8988T (cell line): Measurements from ENCODE around the gene TERT.
A peak's percentile ranks its signal among the peaks of the same experiment; 100 is the strongest.
"Not testable (repeated sequence)": the region's sequence is repeated elsewhere in the genome, so short reads cannot be mapped to it uniquely, and the experiment has no call there.

Experiments used
- DNase-seq: peaks from one replicate; pipeline ENCODE4 v3.0.0; 2011

TERT gene

DNA sequence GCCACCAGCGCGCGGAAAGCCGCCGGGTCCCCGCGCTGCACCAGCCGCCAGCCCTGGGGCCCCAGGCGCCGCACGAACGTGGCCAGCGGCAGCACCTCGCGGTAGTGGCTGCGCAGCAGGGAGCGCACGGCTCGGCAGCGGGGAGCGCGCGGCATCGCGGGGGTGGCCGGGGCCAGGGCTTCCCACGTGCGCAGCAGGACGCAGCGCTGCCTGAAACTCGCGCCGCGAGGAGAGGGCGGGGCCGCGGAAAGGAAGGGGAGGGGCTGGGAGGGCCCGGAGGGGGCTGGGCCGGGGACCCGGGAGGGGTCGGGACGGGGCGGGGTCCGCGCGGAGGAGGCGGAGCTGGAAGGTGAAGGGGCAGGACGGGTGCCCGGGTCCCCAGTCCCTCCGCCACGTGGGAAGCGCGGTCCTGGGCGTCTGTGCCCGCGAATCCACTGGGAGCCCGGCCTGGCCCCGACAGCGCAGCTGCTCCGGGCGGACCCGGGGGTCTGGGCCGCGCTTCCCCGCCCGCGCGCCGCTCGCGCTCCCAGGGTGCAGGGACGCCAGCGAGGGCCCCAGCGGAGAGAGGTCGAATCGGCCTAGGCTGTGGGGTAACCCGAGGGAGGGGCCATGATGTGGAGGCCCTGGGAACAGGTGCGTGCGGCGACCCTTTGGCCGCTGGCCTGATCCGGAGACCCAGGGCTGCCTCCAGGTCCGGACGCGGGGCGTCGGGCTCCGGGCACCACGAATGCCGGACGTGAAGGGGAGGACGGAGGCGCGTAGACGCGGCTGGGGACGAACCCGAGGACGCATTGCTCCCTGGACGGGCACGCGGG is at the start of gene TERT:
Gene TERT, minus strand, starts transcription at position 234 of the 815 bp plus-strand sequence. Its CDS starts 79 bp downstream, at position 155.
- DNase-seq, result peak; percentile 31

DNA sequence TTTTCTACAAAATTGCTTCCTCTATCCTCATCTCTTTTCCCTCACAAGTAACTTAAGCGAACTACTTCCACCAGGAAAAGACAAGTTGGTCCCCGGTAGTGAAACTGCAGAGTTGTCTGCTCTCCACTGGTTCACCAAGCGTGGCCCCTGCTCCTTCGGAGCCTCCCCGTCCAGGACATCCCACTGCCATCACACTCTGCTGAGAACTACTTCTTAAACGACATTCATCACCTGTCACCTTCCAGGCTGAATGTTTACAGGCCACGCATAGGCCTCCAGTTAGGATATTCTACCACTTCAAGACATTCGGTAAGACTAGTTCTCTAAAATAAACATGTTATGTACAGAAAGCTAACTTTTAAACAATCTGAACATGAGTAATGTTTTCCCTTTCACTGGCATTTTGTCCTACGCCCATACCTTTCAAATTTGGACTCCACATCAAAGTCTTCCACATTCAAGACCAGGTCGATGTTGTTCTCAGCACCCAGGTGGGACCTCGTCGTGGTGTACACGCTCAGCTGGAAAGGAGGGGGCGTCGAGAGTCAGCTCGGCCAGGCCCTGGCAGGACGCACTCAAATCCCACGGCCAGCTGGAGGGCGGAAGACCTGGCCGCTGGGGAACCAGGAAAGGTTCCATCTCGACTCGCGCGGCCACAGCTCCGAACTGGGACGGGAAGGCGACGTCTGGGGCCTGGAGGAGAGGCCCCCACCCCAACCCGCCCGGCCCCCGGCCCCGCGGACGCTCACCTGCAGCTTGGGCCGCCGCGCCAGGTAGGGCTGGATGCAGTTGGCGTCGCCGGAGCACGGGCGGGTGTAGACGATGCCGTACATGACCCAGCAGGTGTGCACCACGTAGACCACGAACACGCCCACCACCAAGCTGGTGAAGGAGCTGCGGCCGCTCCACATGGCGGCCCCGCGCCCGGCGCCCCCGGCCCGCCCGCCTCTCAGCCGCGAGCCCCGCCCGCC is 49.3 kb upstream of the TERT start:
- DNase-seq, result peak; percentile 76

DNA sequence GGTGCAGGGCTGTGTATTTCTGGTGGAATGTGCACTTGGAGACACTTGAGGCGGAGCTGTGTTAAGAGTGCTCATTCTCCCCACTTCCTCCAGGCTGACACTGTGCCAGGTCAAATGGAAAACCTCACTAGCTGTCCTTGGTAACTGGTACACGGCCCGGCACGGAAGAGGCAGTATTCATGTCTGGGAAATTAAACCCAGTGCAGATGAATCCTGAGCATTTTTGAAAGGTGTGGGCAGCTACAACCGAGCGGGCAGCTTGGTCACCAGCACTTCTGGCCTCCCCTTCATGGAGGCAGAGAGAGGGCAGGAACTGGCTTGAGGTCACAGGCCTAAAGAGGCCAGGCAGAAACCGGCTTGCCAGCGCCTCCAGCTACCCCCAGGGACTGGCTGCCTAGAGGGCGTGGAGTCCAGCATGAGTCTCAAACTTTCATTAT is 48.5 kb upstream of the TERT start:
- DNase-seq, result no peak

DNA sequence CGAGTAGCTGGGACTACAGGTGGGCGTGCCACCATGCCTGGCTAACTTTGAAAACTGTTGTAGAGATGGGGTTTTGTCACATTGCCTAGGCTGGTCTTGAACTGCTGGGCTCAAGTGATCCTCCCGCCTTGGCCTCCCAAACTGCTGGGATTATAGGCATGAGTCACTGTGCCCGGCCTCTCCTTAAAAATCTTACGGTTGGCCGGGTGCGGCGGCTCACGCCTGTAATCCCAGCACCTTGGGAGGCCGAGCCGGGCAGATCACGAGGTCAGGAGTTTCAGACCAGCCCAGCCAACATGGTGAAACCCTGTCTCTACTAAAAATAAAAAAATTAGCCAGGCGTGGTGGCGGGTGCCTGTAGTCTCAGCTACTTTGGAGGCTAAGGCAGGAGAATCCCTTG is 47.8 kb upstream of the TERT start:
- DNase-seq, result not testable (repeated sequence)

DNA sequence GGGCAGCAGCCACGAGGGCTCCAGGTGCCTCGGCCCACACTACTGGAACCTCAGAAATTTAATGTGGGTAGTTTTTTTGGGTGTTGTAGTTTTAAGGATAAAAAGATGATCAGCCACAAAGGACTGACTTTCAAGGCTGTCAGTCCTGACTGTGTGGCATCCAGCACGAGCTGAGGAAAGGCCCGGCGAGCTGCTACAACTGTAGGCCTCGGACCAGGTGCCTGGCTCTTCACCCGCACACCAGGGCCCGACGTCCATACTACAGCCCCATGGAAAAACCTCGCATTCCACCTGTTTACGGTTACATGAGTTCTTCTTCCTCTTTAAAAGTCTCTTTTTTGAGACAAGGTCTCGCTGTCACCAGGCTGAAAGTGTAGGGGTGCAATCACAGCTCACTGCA is 47.4 kb upstream of the TERT start:
- no peak for DNase-seq

DNA sequence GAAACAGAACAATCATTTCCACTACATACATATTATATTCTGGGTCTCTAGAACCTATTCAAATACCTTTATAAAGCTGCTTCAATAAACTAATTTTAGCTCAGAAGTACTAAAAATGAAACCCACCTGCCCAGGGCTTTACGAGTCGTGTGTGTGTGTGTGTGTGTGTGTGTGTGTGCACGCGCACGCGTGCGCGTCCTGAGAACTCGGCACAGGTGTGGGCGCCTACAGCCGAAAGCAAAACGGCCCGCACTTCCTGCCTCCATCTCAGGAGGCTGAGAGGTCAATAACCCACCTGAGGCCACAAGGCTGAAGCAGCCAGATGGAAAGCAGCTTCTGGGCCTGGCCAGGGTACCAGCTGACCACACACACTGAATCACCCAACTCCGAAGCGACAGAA is 47.0 kb upstream of the TERT start:
- no peak for DNase-seq

DNA sequence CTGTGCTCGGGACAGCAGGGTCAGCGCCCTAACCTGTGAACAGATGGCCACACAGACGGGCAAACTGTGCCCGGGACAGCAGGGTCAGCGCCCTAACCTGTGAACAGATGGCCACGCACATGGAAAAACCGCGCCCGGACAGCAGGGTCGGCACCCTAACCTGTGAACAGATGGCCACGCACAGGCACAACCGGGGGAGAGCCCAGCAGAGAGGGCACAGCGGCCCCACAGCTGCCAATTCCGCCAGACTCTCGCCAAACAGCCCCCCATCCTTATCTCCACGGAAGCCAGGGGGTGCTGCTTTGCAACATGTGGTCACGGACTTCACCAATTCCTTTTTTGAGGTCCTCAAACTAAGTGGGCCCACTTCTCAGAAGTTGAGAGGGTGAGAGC is 44.9 kb upstream of the TERT start:
- not testable (repeated sequence) for DNase-seq

DNA sequence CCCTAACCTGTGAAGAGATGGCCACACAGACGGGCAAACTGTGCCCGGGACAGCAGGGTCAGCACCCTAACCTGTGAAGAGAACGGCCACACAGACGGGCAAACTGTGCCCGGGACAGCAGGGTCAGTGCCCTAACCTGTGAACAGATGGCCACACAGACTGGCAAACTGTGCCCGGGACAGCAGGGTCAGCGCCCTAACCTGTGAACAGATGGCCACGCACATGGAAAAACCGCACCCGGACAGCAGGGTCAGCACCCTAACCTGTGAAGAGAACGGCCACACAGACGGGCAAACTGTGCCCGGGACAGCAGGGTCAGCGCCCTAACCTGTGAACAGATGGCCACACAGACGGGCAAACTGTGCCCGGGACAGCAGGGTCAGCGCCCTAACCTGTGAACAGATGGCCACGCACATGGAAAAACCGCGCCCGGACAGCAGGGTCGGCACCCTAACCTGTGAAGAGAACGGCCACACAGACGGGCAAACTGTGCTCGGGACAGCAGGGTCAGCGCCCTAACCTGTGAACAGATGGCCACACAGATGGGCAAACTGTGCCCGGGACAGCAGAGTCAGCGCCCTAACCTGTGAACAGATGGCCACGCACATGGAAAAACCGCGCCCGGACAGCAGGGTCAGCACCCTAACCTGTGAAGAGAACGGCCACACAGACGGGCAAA is 44.4 kb upstream of the TERT start:
- not testable (repeated sequence) for DNase-seq

DNA sequence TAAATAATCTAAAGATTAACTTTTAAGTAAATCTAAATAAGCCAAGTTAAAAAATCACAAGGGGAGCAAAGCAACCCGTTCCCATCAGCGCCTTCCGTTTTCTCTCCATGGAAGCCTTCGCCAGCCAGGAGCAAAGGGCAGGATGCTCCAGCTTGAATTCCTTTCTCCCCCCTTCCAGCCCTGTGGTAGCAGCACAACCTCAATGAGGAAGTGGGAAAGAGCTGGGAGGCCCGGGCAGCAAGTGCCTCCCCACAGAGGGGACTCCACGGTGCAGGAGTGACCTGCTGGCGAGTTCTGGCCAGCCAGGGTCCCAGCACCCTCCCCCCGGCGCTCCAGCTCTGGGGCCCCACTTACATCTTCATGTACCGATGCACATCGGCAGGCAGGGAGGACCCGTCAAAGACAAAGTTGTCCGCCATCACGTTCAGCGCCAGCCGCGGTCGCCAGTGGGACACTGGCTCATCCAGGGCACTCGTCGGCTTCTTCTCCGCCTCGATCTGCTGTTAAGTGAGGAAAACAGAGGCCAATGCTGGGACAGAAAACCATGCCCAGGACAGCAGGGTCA is 43.7 kb upstream of the TERT start:
- DNase-seq, result no peak

DNA sequence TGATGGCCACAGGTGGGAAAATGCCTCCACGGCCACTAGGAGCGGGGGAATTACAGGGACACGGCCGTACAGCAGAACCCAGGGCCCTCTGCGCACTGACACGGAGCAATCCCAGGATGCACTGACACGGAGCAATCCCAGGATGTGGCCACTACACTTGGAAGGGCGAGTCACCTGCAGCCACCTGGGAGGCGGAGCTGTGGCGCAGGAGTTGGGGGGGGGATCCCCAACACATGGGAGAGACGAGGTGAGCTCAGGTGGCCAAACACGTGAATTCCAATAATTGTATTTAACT is 43.3 kb upstream of the TERT start:
- no peak for DNase-seq

DNA sequence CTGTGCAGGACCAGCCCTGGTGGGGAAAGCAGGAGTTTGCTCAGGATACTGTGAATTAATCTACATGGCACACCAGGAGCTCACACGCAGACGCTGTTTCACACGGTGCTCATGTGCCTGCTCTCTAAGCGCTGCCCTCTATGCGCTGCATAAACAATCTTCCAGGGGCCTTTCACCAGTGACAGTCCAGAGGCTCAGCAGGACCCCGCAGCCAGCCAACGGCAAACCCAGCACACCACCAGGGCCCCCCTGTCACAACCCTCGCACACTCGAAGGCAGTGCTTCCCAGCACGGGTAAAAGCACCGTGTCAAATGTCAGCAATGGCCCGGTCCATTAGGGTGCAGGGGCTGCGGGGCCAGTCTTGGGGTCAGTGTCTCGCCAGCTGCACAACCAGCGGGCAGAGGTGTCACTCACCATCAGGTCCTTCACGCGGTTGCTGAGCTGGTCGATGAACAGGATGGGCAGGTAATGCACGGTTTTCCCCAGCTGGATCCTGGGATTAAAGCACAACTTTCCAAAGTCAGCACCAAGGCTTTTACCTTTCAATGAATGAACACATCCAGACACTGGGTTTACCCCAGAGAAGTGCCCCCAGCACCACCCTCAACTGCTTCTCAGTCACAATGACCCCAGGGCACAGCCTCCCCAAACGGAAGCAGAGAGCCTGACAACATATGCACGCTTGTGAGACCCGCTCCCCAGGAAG is 42.8 kb upstream of the TERT start:
- no peak for DNase-seq

DNA sequence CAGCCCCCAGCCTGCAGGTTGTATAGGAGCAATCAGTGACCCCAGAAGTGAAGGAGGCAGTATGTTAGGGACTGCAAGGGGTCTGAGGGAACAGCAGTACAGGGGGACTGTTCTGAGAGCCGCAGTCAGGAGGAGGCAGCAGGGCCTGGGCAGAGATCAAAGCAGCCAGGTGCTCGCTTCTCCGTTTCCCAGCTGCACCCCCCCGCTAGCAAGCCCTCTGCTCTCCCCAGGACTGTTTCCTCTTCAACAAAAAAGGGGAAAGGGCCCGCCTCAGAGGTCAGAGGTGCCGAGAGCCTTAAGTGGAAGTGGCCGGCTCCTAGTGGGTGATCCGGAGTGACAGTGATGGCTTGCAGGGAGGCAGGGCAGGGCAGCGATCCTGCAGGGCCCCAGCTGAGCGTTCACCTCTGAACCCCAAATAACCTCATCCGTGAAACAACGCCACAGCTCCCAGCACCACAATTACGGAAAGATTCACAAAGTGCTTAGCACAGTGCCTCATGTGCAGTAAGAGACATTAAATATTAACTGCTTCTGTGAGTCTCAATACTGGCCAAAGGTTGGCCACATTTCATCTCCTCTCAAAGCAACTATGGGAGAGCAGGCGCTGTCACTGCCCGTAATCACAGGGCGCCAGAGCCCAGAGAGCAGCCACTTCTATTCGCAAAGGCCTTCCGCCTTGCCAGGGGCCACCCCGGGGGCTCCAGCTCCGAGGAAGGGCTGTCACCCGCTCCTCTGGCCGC is 42.1 kb upstream of the TERT start:
- DNase-seq, result no peak

DNA sequence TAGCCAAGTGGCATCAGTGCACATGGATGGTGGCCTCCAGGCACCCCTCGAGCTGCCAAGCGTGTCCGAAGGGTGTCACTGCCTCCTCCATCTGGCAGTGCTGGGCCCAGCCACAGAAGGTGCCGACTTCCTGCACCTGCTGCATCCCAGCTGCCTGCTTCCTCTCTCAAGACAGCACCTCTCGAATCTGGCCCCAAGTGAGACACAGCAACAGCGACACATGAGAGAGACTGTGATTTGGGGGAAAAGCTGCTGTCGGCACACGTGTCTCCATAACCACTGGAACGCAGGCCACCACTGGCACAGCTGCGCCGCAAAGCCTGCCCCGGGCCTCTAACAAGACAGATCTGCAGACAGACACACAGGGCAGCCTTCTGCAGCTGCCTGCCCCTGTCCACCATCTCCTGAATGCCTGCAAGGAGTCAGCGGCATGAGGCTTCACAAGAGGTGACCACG is 41.3 kb upstream of the TERT start:
- DNase-seq, result no peak

DNA sequence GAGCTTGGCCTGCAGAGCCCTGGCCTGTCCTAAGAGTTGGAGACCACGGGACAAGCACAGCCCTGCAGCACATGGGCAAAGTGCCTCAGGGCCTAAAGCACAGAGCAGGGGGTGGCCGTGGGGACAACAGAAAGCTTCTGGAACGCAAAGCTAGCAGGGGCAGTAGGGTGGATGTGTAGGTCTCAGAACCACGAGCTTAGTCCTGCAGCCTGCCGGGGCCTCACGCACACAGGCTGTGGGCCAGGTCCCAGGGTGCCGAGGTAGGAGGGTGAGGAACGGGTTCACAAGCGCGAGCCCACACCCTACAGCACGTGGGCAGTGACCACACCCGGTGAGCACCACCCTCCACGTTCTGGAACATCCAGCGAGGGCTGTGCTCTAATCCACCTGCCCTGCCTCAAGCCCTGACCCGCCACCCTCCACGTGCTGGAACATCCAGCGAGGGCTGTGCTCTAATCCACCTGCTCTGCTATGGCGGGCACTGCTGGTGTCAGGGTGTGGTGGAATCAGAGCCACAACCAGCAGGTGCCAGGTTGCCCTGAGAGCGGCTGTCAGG is 40.8 kb upstream of the TERT start:
- DNase-seq, result no peak

DNA sequence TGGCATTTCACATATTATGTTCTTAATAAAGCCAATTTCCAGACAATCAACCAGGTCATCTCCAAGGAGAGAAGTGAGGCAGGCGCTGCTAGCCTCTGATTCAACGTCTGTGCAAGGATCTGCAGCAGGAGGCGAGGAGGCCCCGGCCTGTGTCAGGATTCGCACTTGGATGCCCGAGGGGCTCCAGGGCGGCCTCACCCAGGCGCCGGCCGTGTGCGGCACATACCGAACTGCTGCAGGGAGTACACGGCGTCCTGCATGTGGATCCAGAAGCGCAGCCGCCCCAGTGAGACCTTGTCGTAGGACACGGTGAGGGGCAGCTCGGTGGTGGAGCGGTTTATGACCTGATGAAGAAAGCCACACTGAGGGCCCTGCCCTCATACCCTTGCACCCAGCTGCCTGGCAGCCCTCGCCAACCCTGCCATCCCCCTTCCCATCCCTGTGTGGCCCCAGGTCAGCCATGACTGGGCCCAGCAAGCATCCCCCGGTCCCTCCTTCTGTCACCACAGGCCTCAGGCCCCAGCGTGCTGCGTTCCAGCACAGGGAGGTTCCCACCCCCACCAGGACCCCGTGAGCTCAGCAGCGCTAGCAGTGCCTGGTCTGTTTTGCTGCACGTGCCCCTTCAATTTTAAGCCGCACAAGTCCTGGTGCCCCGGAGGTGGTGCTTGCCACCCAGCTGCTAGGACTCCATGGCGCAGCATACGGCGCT is 40.1 kb upstream of the TERT start:
- no peak for DNase-seq

DNA sequence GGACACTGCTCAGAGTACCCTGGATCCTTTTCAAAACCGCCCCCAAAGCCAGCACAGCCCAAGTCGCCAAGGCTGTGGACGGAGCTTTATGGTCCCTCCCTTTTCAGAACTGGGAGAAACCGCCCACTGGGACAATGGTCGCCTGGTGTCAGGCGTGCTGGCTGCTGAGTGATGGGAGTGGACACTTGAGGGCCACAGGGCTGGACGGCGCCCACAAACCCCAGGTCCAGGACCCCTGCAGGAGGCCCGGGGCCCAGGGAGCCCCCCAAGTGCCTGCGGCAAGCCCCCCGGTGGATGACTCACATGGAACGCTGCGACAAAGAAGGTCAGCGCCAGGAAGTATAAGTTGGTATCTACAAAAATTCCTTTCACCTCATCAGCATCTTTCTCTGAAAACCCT is 39.1 kb upstream of the TERT start:
- no peak for DNase-seq

DNA sequence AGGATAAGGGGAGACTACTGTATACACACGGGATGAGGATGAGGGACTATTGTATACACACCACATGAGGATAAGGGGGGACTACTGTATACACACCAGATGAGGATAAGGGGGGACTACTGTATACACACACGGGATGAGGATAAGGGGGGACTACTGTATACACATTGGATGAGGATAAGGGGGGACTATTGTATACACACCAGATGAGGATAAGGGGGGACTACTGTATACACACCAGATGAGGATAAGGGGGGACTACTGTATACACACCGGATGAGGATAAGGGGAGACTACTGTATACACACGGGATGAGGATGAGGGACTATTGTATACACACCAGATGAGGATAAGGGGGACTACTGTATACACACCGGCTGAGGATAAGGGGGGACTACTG is 38.4 kb upstream of the TERT start:
- not testable (repeated sequence) for DNase-seq

DNA sequence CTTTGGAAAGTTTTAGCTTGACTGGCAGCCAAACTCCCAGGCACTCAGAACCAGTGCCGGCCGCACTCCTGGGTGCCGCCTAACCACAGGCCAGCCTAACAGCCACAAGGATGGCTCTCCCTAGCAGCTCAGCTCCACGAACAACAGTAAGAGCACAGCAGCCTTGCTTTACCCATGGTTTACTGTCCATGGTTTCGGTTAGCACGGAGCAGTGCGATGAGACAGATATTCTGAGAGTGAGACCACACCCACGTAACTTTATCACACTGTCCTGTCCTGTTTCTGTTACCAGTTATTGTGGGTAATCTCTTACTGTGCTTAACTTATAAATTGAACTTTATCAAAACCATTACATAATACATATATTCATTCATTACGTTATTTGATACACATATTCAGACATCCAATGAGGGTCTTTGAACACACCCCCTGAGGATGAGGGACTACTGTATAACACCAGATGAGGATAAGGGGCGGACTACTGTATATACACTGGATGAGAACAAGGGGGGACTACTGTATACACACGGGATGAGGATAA is 37.7 kb upstream of the TERT start:
- peak; percentile 46 for DNase-seq

DNA sequence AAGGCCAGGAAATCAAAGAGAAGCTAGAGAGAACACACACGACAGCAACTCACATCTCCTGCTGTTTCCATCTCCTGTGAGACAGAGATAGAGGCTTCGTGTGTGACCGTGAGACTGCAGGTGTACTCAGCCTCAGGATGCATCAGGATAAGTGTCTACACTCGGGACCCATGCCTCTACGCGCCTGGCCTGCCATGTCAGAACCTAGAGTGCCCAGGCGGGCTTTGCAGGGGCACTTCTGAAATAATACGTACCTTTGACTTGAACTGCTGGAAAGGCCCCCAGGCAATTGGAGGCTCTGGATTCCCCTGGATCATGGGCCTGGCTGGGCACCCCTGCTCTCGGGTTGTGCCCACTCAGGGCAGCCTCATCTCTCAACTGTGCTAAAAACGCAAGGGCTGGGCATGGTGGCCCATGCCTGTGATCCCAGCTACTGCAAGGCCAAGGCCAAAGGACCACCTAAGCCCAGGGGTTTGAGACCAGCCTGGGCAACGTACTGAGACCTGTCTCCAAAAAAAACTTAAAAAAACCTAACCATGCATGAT is 37.1 kb upstream of the TERT start:
- peak; percentile 6 for DNase-seq
